ENCODE results near the gene MGST3. TPM values are rescaled to one million over a fixed set of nuclear protein-coding genes. Genes with fewer than 3 reads are reported as not detected.

MGST3 gene
- total RNA-seq, 1 experiment from 2014 or later: 87.7 TPM

DNA sequence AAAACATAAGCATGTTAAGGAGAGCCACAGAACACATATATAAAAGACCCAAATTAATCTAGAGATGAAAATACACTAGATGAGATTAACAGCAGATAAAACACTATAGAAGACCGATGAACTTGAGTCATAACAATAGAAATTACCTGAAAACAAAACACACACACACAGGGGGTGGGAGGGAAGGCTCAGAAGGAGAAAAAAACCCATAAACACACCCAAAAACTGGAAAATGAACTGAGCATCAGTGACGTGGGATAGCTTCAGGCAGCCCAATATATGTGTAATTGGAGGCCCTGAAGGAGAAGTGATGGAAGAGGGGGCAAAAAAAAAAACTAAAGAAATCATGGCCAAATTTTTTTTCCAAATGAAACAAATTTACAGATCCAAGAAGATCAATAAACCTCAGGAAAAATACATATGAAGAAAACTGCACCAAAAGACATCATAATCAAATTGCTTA lies 56.0 kb downstream of the MGST3 start:
- no peak overlapping the region for H3K4me2 ChIP-seq (ENCODE audit: insufficient read depth, insufficient read length, low read length)
- H3K23ac ChIP-seq (ENCODE audit: insufficient read length, low read depth, low read length): no peak overlapping the region
- H2AK5ac ChIP-seq (ENCODE audit: insufficient read length, low read length): no peak overlapping the region
- H3K18ac ChIP-seq (ENCODE audit: insufficient read length, low read depth, low read length): no peak overlapping the region
- no peak overlapping the region for H2BK5ac ChIP-seq (ENCODE audit: insufficient read length, low read length)
- no peak overlapping the region for H3K9ac ChIP-seq (ENCODE audit: extremely low read depth, insufficient read length, low read length)
- no peaks in the 10 kb centered on the region for H3K23me2 ChIP-seq (ENCODE audit: insufficient read length, low read depth, low read length, poor library complexity, severe bottlenecking)
- no peaks in the 10 kb centered on the region for H3K9me3 ChIP-seq (ENCODE audit: control insufficient read depth, low read depth, low read length)
- no peaks in the 10 kb centered on the region for H3K4me1 ChIP-seq (ENCODE audit: insufficient read depth, low read length)
- no peak for DNase-seq
- H3K27me3 ChIP-seq (ENCODE audit: insufficient read depth, low read length): no peaks in the 10 kb centered on the region
- TF ChIP-seq, protein P1, sequence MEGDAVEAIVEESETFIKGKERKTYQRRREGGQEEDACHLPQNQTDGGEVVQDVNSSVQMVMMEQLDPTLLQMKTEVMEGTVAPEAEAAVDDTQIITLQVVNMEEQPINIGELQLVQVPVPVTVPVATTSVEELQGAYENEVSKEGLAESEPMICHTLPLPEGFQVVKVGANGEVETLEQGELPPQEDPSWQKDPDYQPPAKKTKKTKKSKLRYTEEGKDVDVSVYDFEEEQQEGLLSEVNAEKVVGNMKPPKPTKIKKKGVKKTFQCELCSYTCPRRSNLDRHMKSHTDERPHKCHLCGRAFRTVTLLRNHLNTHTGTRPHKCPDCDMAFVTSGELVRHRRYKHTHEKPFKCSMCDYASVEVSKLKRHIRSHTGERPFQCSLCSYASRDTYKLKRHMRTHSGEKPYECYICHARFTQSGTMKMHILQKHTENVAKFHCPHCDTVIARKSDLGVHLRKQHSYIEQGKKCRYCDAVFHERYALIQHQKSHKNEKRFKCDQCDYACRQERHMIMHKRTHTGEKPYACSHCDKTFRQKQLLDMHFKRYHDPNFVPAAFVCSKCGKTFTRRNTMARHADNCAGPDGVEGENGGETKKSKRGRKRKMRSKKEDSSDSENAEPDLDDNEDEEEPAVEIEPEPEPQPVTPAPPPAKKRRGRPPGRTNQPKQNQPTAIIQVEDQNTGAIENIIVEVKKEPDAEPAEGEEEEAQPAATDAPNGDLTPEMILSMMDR (conservative IDR thresholded peaks at IDR 0.05): no peak
- H4K91ac ChIP-seq (ENCODE audit: insufficient read length, low read depth, low read length): no peak overlapping the region
- Mint-ChIP-seq H3K36me3 (ENCODE audit: insufficient read depth in 1 of 3, low read depth in 3 of 3) (peaks cover 40 to 59% (median 49%) of the 10 kb centered on the region in 3 experiments), H3K4me1 (0 out of 4 replicates have a peak, but pooled peaks cover 0 to 3% of the 10 kb centered on the region in 2 experiments), H3K27me3 (ENCODE audit: low read depth) (no peaks in the 10 kb centered on the region), H3K4me3 (no peak overlapping the region), H3K9me3 (peaks cover 19 to 24% of the 10 kb centered on the region in 2 experiments), H3K27ac (no peak overlapping the region)
- H3K56ac ChIP-seq (ENCODE audit: insufficient read length, low read depth, low read length): no peak overlapping the region
- peaks cover 3% of the 10 kb centered on the region for H3K79me1 ChIP-seq (ENCODE audit: insufficient read depth, low read depth, low read length, poor library complexity, severe bottlenecking)
- H3K27ac ChIP-seq (ENCODE audit: insufficient read length, low read depth, low read length): no peak overlapping the region
- no peak overlapping the region for H2BK15ac ChIP-seq (ENCODE audit: low read depth, low read length)
- H2AFZ ChIP-seq (ENCODE audit: low read length): no peak overlapping the region
- H3K14ac ChIP-seq (ENCODE audit: insufficient read depth, low read length): no peak overlapping the region
- WGBS (ENCODE audit: extremely low coverage, insufficient read length, low lambda C conversion rate): no CpG with 5 or more reads among the region's 2 CpGs
- H2BK12ac ChIP-seq (ENCODE audit: insufficient read length, low read depth, low read length): no peak overlapping the region
- H3T11ph ChIP-seq (ENCODE audit: low read length): no peak overlapping the region
- H4K5ac ChIP-seq (ENCODE audit: insufficient read length, low read depth, low read length): no peak overlapping the region
- no peak overlapping the region for H2BK20ac ChIP-seq (ENCODE audit: low read depth, low read length, poor library complexity, severe bottlenecking)
- H3K4ac ChIP-seq (ENCODE audit: low read depth, low read length): no peak overlapping the region
- H4K8ac ChIP-seq (replicated peaks; ENCODE audit: insufficient read length, low read depth, low read length): no peak overlapping the region
- H3K79me2 ChIP-seq (ENCODE audit: insufficient read depth, low read length): no peaks in the 10 kb centered on the region; the same call in 1 of the 2 replicates
- no peaks in the 10 kb centered on the region for H4K20me1 ChIP-seq (ENCODE audit: control insufficient read depth, insufficient read depth, insufficient read length)
- H2BK120ac ChIP-seq (ENCODE audit: low read depth, low read length, poor library complexity, severe bottlenecking): no peak overlapping the region

Measured in H9 (cell line).